HepG2 (cell line): ENCODE results near the gene PLA2G4F. TPM values are rescaled to one million over a fixed set of nuclear protein-coding genes. Genes with fewer than 3 reads are reported as not detected.
A peak's percentile ranks its signal among the peaks of the same experiment; 100 is the strongest.

Source experiments
- ATAC-seq: fragments of 200-7000 bp; cut with Tn5 transposase; 3 replicates; pipeline ENCODE4 v1.9.1; 2020; ENCODE audit warnings: mild to moderate bottlenecking, moderate library complexity
- BruUV-seq: library from RNA; stranded (reverse); fragments of 400-500 nt; replicated peaks from 2 replicates; lab custom pipeline; 2021; lab: Mats Ljungman, UMichigan
- CTCF ChIA-PET: fragments of 300-600 bp; formaldehyde crosslinking; extraction: SDS; loops from one replicate; lab custom pipeline; 2021; ENCODE audit warnings: low total read pairs, inconsistent platforms, low intra/inter-chr PET ratio; lab: Yijun Ruan, JAX
- POLR2A ChIA-PET: fragments of 350-600 bp; sonication (Branson Sonifier 250); formaldehyde crosslinking; loops from one replicate; lab custom pipeline; 2020; ENCODE audit warnings: antibody characterized with exemption, inconsistent platforms; lab: Yijun Ruan, JAX
- DNase-seq: peaks from one replicate; pipeline ENCODE4 v3.0.0-alpha.2; 2015; ENCODE audit warnings: low spot score
- FAIRE-seq: peaks from 3 replicates; lab custom pipeline; 2011; peaks lifted over from hg19 to GRCh38; lab: Jason Lieb, UNC
- H2AFZ ChIP-seq: one replicate; pipeline ENCODE4 v1.6.1; 2011; ENCODE audit warnings: low read length, inconsistent platforms
- H3K27ac ChIP-seq: fragments of 300-600 bp; 3 replicates; pipeline ENCODE4 v1.8.0; 2011; ENCODE audit warnings: mixed run types, mild to moderate bottlenecking, mixed read lengths, low read length, inconsistent platforms; ENCODE audit not compliant: insufficient read depth; ENCODE audit errors: extremely low read length
- H3K27me3 ChIP-seq, 2 experiments: fragments of 200-600 bp in 1 of 2; 2 replicates in 1 of 2; 3 replicates in 1 of 2; pipeline versions ENCODE4 v1.6.0 to v1.8.0; 2011; ENCODE audit warnings: low read length in 2 of 2, mild to moderate bottlenecking in 2 of 2, moderate library complexity in 2 of 2, inconsistent platforms in 1 of 2; ENCODE audit not compliant: insufficient read depth in 2 of 2, control insufficient read depth in 1 of 2
- H3K36me3 ChIP-seq, 2 experiments: fragments of 200-600 bp in 1 of 2; replicated peaks in 1 of 2; 2 replicates in 1 of 2; 3 replicates in 1 of 2; pipeline versions ENCODE4 v1.5.1 to v1.8.0; 2011; ENCODE audit warnings: low read length in 2 of 2, inconsistent platforms in 1 of 2; ENCODE audit not compliant: insufficient read depth in 2 of 2, control insufficient read depth in 1 of 2
- H3K4me1 ChIP-seq: 2 replicates; pipeline ENCODE4 v1.5.1; 2012; ENCODE audit warnings: low read length, inconsistent platforms; ENCODE audit not compliant: insufficient read depth
- H3K4me2 ChIP-seq: 2 replicates; pipeline ENCODE4 v1.6.0; 2011; ENCODE audit warnings: low read depth, low read length, inconsistent platforms
- H3K4me3 ChIP-seq, 3 experiments: fragments of 200-600 bp in 1 of 3; sonication (generic), shearing (Covaris generic) in 1 of 3; replicated peaks in 1 of 3; 2 replicates each; pipeline ENCODE4 v1.5.1; 2011 to 2016; ENCODE audit warnings: low read length in 3 of 3, inconsistent platforms in 2 of 3, low read depth in 2 of 3, mild to moderate bottlenecking in 2 of 3, control low read depth in 1 of 3, mixed read lengths in 1 of 3; ENCODE audit not compliant: insufficient read depth in 1 of 3
- H3K79me2 ChIP-seq: one replicate; pipeline ENCODE4 v1.6.1; 2011; ENCODE audit warnings: low read length, inconsistent platforms; ENCODE audit not compliant: insufficient read depth
- H3K9ac ChIP-seq: 2 replicates; pipeline ENCODE4 v1.6.0; 2011; ENCODE audit warnings: mild to moderate bottlenecking, low read depth, low read length, inconsistent platforms; ENCODE audit not compliant: insufficient read depth
- H3K9me3 ChIP-seq: 2 replicates; pipeline ENCODE4 v1.5.1; 2012; ENCODE audit warnings: mild to moderate bottlenecking, low read length
- H4K20me1 ChIP-seq: 2 replicates; pipeline ENCODE4 v1.6.0; 2011; ENCODE audit warnings: inconsistent platforms, mild to moderate bottlenecking, low read length, moderate library complexity; ENCODE audit not compliant: insufficient read depth
- CHD2 ChIP-seq: IDR thresholded peaks from 2 replicates; pipeline ENCODE4 v1.6.1; 2011; ENCODE audit warnings: low read depth, low read length, improper control_type of control experiment
- EEA1 ChIP-seq: sonication (generic); formaldehyde crosslinking; IDR thresholded peaks from 2 replicates; pipeline ENCODE4 v1.5.1; 2020; ENCODE audit warnings: mild to moderate bottlenecking, missing genetic modification reagents, borderline replicate concordance
- FOXO1 ChIP-seq: sonication (generic); formaldehyde crosslinking; IDR thresholded peaks from 2 replicates; pipeline ENCODE4 v1.4.0; 2020; ENCODE audit warnings: missing genetic modification reagents
- GATA4 ChIP-seq: sonication (generic); IDR thresholded peaks from 2 replicates; pipeline ENCODE4 v1.6.1; 2016; ENCODE audit warnings: antibody characterized with exemption, low read depth, borderline replicate concordance
- IRX3 ChIP-seq: sonication (generic); formaldehyde crosslinking; IDR thresholded peaks from 2 replicates; pipeline ENCODE4 v1.8.1; 2023; ENCODE audit warnings: mild to moderate bottlenecking, low read depth, missing genetic modification reagents, borderline replicate concordance
- ISL2 ChIP-seq: sonication (generic); formaldehyde crosslinking; IDR thresholded peaks from 2 replicates; pipeline ENCODE4 v1.5.0; 2020; ENCODE audit warnings: missing genetic modification reagents
- PRPF4 ChIP-seq: fragments of 200-400 bp; formaldehyde crosslinking; IDR thresholded peaks from 2 replicates; pipeline ENCODE4 v1.6.1; 2016; ENCODE audit warnings: low read length, low read depth; ENCODE audit not compliant: poor library complexity, severe bottlenecking
- ZFAT ChIP-seq: sonication (generic); formaldehyde crosslinking; conservative IDR thresholded peaks from 2 replicates; pipeline ENCODE4 v1.8.1; 2023; ENCODE audit warnings: missing genetic modification reagents, inconsistent platforms
- ZNF10 ChIP-seq: sonication (generic); formaldehyde crosslinking; IDR thresholded peaks from 2 replicates; pipeline ENCODE4 v1.4.0; 2020; ENCODE audit warnings: mild to moderate bottlenecking, low read depth, missing genetic modification reagents, borderline replicate concordance
- ZNF101 ChIP-seq: sonication (generic); formaldehyde crosslinking; IDR thresholded peaks from 2 replicates; pipeline ENCODE4 v1.4.0; 2020; ENCODE audit warnings: mild to moderate bottlenecking, low read depth, missing genetic modification reagents, borderline replicate concordance
- ZNF775 ChIP-seq: sonication (generic); formaldehyde crosslinking; IDR thresholded peaks from 2 replicates; pipeline ENCODE4 v1.4.0; 2020; ENCODE audit warnings: missing genetic modification reagents, mild to moderate bottlenecking, moderate library complexity, borderline replicate concordance
- WGBS: methylation state at CpG from one replicate; pipeline ENCODE4 v1.1.6; 2017; ENCODE audit warnings: low lambda C conversion rate; 5-methylcytosine and 5-hydroxymethylcytosine counted together
- in situ Hi-C: cut with HindIII; loops from 2 replicates; pipeline ENCODE4 v1.10.0; 2017; ENCODE audit warnings: low pct_unique_long_range_greater_than_20kb; ENCODE audit not compliant: extremely low pct_ligation_motif_present
- intact Hi-C: fragments of 100-400 bp; cut with micrococcal nuclease; formaldehyde crosslinking; loops from one replicate; pipeline ENCODE4 v1.10.0; 2022; ENCODE audit not compliant: unreplicated experiment
- polyA plus RNA-seq, 8 experiments: library from polyadenylated mRNA; depleted of rRNA in 3 of 8; stranded (reverse) in 7 of 8; unstranded in 1 of 8; fragments of >200 nt; fragmentation: Illumina TruSeq in 4 of 8; extraction: Trizol in 4 of 8; gene quantifications; 2 replicates each; pipeline versions ENCODE4 v1.2.1 to v1.2.3, GENCODE V29; 2011 to 2016; ENCODE audit warnings: low read depth in 4 of 8, missing spikeins in 1 of 8, mixed read lengths in 1 of 8; ENCODE audit not compliant: insufficient read depth in 1 of 8
- total RNA-seq, 5 experiments: library from RNA; depleted of rRNA; stranded (reverse); fragments of >200 nt; fragmentation: Illumina TruSeq; extraction: Trizol; gene quantifications; 2 replicates each; pipeline ENCODE4 v1.2.3, GENCODE V29; 2016; ENCODE audit warnings: low read depth in 1 of 5
- TF ChIP-seq, protein P1 (sequence below): sonication (generic); formaldehyde crosslinking; IDR thresholded peaks from 2 replicates; pipeline ENCODE4 v1.5.0; 2020; ENCODE audit warnings: missing genetic modification reagents
- TF ChIP-seq, protein P2 (sequence below): sonication (generic); formaldehyde crosslinking; IDR thresholded peaks from 2 replicates; pipeline ENCODE4 v1.4.0; 2020; ENCODE audit warnings: mild to moderate bottlenecking, missing genetic modification reagents
- TF ChIP-seq, protein P3 (sequence below): sonication (generic); formaldehyde crosslinking; IDR thresholded peaks from 2 replicates; pipeline ENCODE4 v1.5.1; 2020; ENCODE audit warnings: mild to moderate bottlenecking, missing genetic modification reagents, borderline replicate concordance
- TF ChIP-seq, protein P4 (sequence below): sonication (generic); formaldehyde crosslinking; conservative IDR thresholded peaks from 2 replicates; pipeline ENCODE4 v1.4.0; 2020; ENCODE audit warnings: missing genetic modification reagents
- TF ChIP-seq, protein P5 (sequence below): sonication (generic); formaldehyde crosslinking; IDR thresholded peaks from 2 replicates; pipeline ENCODE4 v1.4.0; 2020; ENCODE audit warnings: missing genetic modification reagents

PLA2G4F gene
- total and polyA plus RNA-seq, 2 of the 13 experiments (the other 11 are each of a cell fraction or from before 2014, with no cell fraction given): 0.07 TPM; not detected in 1

DNA sequence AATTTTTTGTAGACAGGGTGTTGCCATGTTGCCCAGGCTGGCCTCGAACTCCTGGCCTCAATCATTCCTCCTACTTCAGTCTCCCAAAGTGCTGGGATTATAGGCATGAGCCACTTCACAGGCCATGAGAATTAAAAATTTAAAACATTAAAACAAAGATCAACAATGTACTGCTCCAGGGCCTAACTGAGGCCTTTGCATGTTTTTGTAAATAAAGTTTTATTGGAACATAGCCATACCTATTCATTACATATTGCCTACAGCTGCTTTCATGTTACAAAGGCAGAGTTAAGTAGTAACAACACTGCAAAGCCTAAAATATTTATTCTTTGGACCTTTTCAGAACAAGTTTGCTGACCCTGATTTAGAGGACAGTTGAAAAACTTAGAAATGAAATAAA, 42.1 kb upstream of the PLA2G4F start (continued):
- TF ChIP-seq, protein P1, sequence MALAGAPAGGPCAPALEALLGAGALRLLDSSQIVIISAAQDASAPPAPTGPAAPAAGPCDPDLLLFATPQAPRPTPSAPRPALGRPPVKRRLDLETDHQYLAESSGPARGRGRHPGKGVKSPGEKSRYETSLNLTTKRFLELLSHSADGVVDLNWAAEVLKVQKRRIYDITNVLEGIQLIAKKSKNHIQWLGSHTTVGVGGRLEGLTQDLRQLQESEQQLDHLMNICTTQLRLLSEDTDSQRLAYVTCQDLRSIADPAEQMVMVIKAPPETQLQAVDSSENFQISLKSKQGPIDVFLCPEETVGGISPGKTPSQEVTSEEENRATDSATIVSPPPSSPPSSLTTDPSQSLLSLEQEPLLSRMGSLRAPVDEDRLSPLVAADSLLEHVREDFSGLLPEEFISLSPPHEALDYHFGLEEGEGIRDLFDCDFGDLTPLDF (CRISPR knock-in tag): no peak

DNA sequence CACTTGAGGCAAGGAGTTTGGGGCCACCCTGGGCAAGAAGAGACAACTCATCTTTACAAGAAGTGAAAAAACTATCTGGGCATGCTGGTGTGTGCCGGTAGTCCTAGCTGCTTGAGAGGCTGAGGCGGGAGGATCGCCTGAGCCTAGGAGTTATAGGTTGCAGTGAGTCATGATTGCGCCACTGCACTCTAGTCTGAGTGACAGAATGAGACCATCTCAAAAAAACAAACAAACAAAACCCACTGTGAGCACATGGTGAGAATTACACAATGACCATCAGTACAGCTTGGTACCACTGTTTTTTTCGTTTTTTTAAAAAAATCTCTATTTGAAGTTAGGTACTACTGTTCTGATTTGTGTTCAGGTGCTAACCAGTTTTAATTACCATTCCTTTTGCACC, 38.1 kb upstream of the PLA2G4F start:
- Histone ChIP-seq H3K4me1 (peaks cover 37% of the 10 kb centered on the region), H3K79me2 (no peaks in the 10 kb centered on the region), H3K27ac (no peak overlapping the region), H3K4me3 (no peak overlapping the region), H3K9me3 (no peaks in the 10 kb centered on the region), H3K27me3 (no peaks in the 10 kb centered on the region), H2AFZ (no peak overlapping the region), H3K36me3 (peaks cover 0 to 15% of the 10 kb centered on the region in 2 experiments; a peak in 3 of 5 replicates), H4K20me1 (no peaks in the 10 kb centered on the region), H3K9ac (no peak overlapping the region), H3K4me2 (no peak overlapping the region)
- ChIA-PET POLR2A (interaction anchor here (0.9 to 1.2 kb wide), 2 partner anchors 12 to 198 kb away, joined by 3 to 4 read pairs; no protein-coding TSS in a partner anchor), CTCF (no interaction called here)
- BruUV-seq: no TSS peak
- peak; percentile 90 for ATAC-seq
- peak; percentile 51 for FAIRE-seq
- intact Hi-C loops (no loop called here), in situ Hi-C loops (no loop called here)
- 52% methylated on average over 5 of the region's 5 CpGs for WGBS
- DNase-seq: peak; percentile 82
- TF ChIP-seq, protein P2, sequence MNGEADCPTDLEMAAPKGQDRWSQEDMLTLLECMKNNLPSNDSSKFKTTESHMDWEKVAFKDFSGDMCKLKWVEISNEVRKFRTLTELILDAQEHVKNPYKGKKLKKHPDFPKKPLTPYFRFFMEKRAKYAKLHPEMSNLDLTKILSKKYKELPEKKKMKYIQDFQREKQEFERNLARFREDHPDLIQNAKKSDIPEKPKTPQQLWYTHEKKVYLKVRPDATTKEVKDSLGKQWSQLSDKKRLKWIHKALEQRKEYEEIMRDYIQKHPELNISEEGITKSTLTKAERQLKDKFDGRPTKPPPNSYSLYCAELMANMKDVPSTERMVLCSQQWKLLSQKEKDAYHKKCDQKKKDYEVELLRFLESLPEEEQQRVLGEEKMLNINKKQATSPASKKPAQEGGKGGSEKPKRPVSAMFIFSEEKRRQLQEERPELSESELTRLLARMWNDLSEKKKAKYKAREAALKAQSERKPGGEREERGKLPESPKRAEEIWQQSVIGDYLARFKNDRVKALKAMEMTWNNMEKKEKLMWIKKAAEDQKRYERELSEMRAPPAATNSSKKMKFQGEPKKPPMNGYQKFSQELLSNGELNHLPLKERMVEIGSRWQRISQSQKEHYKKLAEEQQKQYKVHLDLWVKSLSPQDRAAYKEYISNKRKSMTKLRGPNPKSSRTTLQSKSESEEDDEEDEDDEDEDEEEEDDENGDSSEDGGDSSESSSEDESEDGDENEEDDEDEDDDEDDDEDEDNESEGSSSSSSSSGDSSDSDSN (CRISPR knock-in tag): no peak
- TF ChIP-seq ZNF101 (CRISPR knock-in tag) (no peak), ZFAT (CRISPR knock-in tag) (no peak), ZNF775 (CRISPR knock-in tag) (no peak), FOXO1 (no peak; the same call in 1 of the 2 replicates), IRX3 (CRISPR knock-in tag) (no peak), ISL2 (CRISPR knock-in tag) (no peak), PRPF4 (no peak), CHD2 (no peak), ZNF10 (no peak), EEA1 (CRISPR knock-in tag) (no peak), GATA4 (no peak)
- TF ChIP-seq, protein P3, sequence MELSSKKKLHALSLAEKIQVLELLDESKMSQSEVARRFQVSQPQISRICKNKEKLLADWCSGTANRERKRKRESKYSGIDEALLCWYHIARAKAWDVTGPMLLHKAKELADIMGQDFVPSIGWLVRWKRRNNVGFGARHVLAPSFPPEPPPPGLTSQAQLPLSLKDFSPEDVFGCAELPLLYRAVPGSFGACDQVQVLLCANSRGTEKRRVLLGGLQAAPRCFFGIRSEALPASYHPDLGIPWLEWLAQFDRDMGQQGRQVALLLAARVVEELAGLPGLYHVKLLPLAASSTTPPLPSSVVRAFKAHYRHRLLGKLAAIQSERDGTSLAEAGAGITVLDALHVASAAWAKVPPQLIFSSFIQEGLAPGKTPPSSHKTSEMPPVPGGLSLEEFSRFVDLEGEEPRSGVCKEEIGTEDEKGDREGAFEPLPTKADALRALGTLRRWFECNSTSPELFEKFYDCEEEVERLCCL: no peak
- TF ChIP-seq, protein P4, sequence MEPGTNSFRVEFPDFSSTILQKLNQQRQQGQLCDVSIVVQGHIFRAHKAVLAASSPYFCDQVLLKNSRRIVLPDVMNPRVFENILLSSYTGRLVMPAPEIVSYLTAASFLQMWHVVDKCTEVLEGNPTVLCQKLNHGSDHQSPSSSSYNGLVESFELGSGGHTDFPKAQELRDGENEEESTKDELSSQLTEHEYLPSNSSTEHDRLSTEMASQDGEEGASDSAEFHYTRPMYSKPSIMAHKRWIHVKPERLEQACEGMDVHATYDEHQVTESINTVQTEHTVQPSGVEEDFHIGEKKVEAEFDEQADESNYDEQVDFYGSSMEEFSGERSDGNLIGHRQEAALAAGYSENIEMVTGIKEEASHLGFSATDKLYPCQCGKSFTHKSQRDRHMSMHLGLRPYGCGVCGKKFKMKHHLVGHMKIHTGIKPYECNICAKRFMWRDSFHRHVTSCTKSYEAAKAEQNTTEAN (CRISPR knock-in tag): no peak
- TF ChIP-seq, protein P5, sequence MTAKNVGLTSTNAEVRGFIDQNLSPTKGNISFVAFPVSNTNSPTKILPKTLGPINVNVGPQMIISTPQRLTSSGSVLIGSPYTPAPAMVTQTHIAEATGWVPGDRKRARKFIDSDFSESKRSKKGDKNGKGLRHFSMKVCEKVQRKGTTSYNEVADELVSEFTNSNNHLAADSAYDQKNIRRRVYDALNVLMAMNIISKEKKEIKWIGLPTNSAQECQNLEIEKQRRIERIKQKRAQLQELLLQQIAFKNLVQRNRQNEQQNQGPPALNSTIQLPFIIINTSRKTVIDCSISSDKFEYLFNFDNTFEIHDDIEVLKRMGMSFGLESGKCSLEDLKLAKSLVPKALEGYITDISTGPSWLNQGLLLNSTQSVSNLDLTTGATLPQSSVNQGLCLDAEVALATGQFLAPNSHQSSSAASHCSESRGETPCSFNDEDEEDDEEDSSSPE (CRISPR knock-in tag): no peak
